Muscle layer of duodenum (tissue), 2 donors: ENCODE data around the gene PTPN14.

Source experiments
- H3K27ac ChIP-seq: one replicate; pipeline ENCODE4 v1.7.0; 2013; ENCODE audit warnings: mild to moderate bottlenecking, low read length
- H3K27me3 ChIP-seq: one replicate; pipeline ENCODE4 v1.7.0; 2013; ENCODE audit warnings: low read depth, mild to moderate bottlenecking, control low read depth, low read length
- H3K36me3 ChIP-seq, 2 donors: one replicate each; pipeline ENCODE4 v1.7.0; 2013; ENCODE audit warnings: low read length in 2 of 2, control low read depth in 1 of 2, mild to moderate bottlenecking in 1 of 2; ENCODE audit not compliant: insufficient read depth in 2 of 2, control insufficient read depth in 1 of 2
- H3K4me1 ChIP-seq, 2 donors: one replicate each; pipeline ENCODE4 v1.7.0; 2013; ENCODE audit warnings: low read length in 2 of 2, mild to moderate bottlenecking in 2 of 2, control low read depth in 1 of 2, moderate library complexity in 1 of 2; ENCODE audit not compliant: insufficient read depth in 2 of 2, control insufficient read depth in 1 of 2
- H3K4me3 ChIP-seq, 2 donors: one replicate each; pipeline ENCODE4 v1.7.0; 2013; ENCODE audit warnings: low read length in 2 of 2, low read depth in 1 of 2, mild to moderate bottlenecking in 1 of 2
- H3K9me3 ChIP-seq, 2 donors: one replicate each; pipeline ENCODE4 v1.7.0; 2013; ENCODE audit warnings: low read length in 2 of 2, control low read depth in 1 of 2, mild to moderate bottlenecking in 1 of 2; ENCODE audit not compliant: control insufficient read depth in 1 of 2
- donor health status: healthy.

The PTPN14 gene

DNA sequence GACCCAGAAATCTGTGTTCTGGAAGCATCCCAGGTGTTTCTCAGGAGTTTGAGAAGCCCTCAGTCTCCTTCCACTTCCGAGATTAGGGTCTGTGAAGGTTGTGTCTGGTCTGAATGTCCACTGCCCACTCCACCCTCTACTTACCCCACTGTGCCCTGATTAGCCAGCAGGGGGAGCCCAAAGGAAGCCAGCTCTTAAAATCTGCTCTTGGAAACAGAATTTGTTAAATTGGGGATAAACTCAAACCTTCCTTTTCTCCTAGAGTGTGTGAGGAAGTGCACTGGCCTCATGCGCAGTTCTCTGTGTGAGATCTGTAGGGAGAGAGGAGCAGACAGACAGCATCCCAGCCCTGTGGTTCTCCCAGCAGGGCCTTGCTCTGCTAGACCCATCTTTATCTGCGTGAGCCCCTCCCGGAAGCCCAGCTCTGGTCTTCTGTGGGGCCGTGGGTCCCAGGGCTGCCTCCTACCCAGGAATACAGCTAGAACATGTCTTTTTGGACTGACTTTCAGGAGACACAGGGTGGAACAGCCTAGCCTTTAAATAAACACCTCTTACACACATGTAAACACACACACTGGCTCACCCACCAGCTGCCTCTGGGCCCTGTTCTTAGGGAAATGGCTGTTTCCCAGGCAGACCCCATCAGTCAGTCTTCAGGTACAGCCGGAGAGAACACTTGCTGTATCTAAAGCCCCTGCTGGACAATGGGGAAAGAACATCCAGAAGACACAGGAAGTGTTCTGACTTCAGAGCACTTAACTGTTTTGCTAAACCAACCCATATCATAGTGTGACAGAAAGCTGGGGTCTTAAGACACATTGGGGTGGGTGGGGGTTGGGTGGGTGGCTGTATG lies 218.2 kb downstream of the PTPN14 start:
- Histone ChIP-seq H3K36me3 (peaks cover 0 to 4% of the 10 kb centered on the region in 2 donors), H3K27me3 (no peaks in the 10 kb centered on the region), H3K4me3 (no peak overlapping the region), H3K9me3 (no peaks in the 10 kb centered on the region), H3K27ac (no peak overlapping the region), H3K4me1 (peaks cover 0 to 19% of the 10 kb centered on the region in 2 donors)

DNA sequence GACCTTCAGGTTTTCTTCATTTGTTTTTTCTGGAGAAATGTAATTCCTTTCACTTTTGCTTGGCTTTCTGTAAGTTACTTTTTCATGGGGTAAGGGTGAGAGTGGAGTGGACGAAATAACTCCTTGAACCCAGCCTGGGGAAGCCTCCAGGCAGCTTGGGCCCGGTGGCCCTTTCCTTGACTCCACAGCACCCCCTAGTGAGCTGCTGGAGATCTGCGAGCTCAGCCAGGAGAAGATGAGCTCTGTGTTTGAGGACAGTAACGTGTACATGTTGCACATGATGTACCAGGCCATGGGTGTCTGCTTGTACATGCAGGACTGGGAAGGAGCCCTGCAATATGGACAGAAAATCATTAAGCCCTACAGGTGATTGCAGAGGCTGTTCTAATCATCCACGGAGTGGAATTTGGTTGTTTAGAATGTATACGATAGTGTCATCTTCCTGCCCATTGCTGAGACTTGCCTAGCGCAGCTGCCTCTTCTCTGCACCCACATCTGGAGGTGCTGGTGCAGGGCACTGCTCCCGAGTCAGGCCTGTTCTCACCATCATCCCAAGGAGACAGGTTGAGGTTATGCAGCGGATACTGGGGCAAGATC lies 219.5 kb downstream of the PTPN14 start:
- H3K27me3 ChIP-seq: no peaks in the 10 kb centered on the region
- peaks cover 0 to 4% of the 10 kb centered on the region in 2 donors for H3K36me3 ChIP-seq
- no peak overlapping the region for H3K4me3 ChIP-seq
- H3K9me3 ChIP-seq: no peaks in the 10 kb centered on the region
- H3K27ac ChIP-seq: no peak overlapping the region
- peaks cover 0 to 7% of the 10 kb centered on the region in 2 donors for H3K4me1 ChIP-seq

GRCh38 chr1:214331180-214331579 lies 220.2 kb downstream of the PTPN14 start:
- Histone ChIP-seq H3K36me3 (peaks cover 0 to 4% of the 10 kb centered on the region in 2 donors), H3K4me3 (no peak overlapping the region), H3K27ac (no peak overlapping the region), H3K4me1 (peaks cover 0 to 6% of the 10 kb centered on the region in 2 donors), H3K9me3 (no peaks in the 10 kb centered on the region), H3K27me3 (no peaks in the 10 kb centered on the region)

- Histone ChIP-seq H3K36me3 (peaks cover 0 to 4% of the 10 kb centered on the region in 2 donors), H3K27ac (no peak overlapping the region), H3K27me3 (no peaks in the 10 kb centered on the region), H3K9me3 (no peaks in the 10 kb centered on the region), H3K4me1 (peaks cover 0 to 6% of the 10 kb centered on the region in 2 donors), H3K4me3 (no peak overlapping the region)
Observed at GRCh38 chr1:214330715-214331114, 220.7 kb downstream of the PTPN14 start.

- peaks cover 0 to 4% of the 10 kb centered on the region in 2 donors for H3K36me3 ChIP-seq
- H3K9me3 ChIP-seq: no peaks in the 10 kb centered on the region
- H3K27ac ChIP-seq: no peak overlapping the region
Observed at GRCh38 chr1:214330222-214330621, 221.2 kb downstream of the PTPN14 start.

DNA sequence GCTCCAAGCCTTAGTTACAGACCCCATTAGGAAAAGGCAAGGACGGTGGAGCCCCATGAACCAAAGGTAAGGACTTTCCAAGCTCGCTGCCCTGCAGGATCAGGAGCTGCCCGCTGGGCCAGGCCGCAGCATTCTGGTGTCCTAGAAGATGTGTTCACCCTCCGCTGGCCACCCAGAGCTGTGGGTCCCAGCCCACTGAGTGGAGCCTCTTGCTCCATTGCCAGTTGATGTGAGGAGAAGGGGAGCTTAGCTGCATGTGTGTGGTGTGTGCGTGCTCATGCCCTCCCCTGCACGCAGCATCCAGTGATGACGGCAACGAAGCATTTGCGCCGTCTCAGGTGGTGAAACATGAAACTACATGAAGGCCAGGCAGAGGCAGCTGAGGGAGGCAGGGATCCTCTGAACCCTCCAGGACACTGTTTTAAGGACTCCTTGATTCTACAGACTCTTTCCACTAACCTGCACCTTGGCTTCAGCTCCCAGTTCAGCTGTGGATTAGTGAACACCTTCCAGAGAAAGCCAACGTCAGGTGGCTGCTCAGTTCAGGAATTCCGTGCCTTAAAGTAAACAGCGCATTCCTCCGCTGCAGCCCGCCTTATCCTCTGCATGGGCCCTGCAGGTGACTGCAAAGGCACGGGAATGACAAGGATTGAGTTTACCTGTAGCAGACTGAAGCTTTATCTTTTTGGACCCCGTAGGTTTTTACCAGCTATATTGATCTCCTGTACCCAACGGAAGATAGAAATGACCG lies 221.8 kb downstream of the PTPN14 start:
- H3K4me3 ChIP-seq: no peak overlapping the region
- peaks cover 0 to 4% of the 10 kb centered on the region in 2 donors for H3K36me3 ChIP-seq
- no peaks in the 10 kb centered on the region for H3K9me3 ChIP-seq
- H3K27ac ChIP-seq: no peak overlapping the region
- H3K27me3 ChIP-seq: no peaks in the 10 kb centered on the region
- peaks cover 0 to 6% of the 10 kb centered on the region in 2 donors for H3K4me1 ChIP-seq

More at GRCh38 chr1:214330222-214330621, 221.2 kb downstream of the PTPN14 start:
- no peak overlapping the region for H3K4me3 ChIP-seq
- H3K27me3 ChIP-seq: no peaks in the 10 kb centered on the region
- H3K4me1 ChIP-seq: peaks cover 0 to 6% of the 10 kb centered on the region in 2 donors

- no peaks in the 10 kb centered on the region for H3K27me3 ChIP-seq
- peaks cover 0 to 4% of the 10 kb centered on the region in 2 donors for H3K36me3 ChIP-seq
- no peaks in the 10 kb centered on the region for H3K9me3 ChIP-seq
- no peak overlapping the region for H3K4me3 ChIP-seq
- peaks cover 0 to 6% of the 10 kb centered on the region in 2 donors for H3K4me1 ChIP-seq
- no peak overlapping the region for H3K27ac ChIP-seq
Observed at GRCh38 chr1:214328770-214329469, 222.5 kb downstream of the PTPN14 start.

DNA sequence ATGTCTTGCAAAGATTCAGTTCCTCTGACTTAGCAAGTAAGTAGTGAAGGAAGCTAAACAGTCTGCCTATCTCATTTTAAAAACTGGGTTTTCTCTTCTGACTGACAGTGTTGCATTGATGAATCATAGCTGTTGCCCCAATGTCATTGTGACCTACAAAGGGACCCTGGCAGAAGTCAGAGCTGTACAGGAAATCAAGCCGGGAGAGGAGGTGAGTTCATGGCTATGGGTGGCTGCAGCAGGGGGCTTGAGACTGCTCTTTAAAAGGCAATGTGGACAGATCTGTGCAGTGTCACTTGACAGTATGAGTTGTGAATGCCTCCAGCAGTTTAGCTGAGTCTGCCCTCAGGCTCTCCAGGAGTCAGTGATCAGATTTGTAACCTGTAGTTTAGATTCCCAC lies 223.9 kb downstream of the PTPN14 start:
- peaks cover 0 to 4% of the 10 kb centered on the region in 2 donors for H3K36me3 ChIP-seq
- no peaks in the 10 kb centered on the region for H3K4me1 ChIP-seq
- no peak overlapping the region for H3K27ac ChIP-seq
- no peaks in the 10 kb centered on the region for H3K9me3 ChIP-seq
- H3K27me3 ChIP-seq: no peaks in the 10 kb centered on the region
- no peak overlapping the region for H3K4me3 ChIP-seq

DNA sequence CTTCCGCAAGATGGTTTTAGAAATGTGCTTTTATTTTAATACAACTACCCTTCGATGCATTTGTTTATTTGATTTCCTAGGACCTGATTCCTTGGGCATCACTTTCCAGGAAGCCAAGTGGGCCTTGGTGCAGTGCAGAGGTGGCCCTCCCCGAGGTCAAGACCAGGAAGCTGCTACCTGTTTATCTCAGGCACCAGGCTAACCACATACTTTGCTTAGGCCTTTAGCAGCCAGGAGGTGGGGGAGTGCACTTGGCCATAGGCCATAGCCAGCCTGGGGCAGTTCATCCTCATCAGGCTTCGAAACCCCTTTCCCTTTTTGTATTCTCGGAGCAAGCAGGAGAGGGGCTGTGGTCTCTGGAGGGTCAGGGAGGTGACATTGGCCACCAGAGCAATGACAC lies 225.0 kb downstream of the PTPN14 start:
- Histone ChIP-seq H3K4me3 (no peak overlapping the region), H3K4me1 (no peaks in the 10 kb centered on the region), H3K36me3 (peaks cover 3 to 4% of the 10 kb centered on the region in 2 donors), H3K9me3 (no peaks in the 10 kb centered on the region), H3K27ac (no peak overlapping the region), H3K27me3 (no peaks in the 10 kb centered on the region)

- H3K4me3 ChIP-seq: no peak overlapping the region
- no peaks in the 10 kb centered on the region for H3K27me3 ChIP-seq
- H3K36me3 ChIP-seq: peaks cover 4 to 5% of the 10 kb centered on the region in 2 donors
- no peaks in the 10 kb centered on the region for H3K4me1 ChIP-seq
- H3K9me3 ChIP-seq: no peaks in the 10 kb centered on the region
- no peak overlapping the region for H3K27ac ChIP-seq
Observed at GRCh38 chr1:214324896-214325800, 226.3 kb downstream of the PTPN14 start.
